ENCODE data around the gene INHBC. TPM values are rescaled to one million over a fixed set of nuclear protein-coding genes. Genes with fewer than 3 reads are reported as not detected.
A peak's percentile ranks its signal among the peaks of the same experiment; 100 is the strongest.
"Not testable (repeated sequence)": the region's sequence is repeated elsewhere in the genome, so short reads cannot be mapped to it uniquely, and the experiment has no call there.

Gene INHBC, protein sequence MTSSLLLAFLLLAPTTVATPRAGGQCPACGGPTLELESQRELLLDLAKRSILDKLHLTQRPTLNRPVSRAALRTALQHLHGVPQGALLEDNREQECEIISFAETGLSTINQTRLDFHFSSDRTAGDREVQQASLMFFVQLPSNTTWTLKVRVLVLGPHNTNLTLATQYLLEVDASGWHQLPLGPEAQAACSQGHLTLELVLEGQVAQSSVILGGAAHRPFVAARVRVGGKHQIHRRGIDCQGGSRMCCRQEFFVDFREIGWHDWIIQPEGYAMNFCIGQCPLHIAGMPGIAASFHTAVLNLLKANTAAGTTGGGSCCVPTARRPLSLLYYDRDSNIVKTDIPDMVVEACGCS
- not detected for total RNA-seq

DNA sequence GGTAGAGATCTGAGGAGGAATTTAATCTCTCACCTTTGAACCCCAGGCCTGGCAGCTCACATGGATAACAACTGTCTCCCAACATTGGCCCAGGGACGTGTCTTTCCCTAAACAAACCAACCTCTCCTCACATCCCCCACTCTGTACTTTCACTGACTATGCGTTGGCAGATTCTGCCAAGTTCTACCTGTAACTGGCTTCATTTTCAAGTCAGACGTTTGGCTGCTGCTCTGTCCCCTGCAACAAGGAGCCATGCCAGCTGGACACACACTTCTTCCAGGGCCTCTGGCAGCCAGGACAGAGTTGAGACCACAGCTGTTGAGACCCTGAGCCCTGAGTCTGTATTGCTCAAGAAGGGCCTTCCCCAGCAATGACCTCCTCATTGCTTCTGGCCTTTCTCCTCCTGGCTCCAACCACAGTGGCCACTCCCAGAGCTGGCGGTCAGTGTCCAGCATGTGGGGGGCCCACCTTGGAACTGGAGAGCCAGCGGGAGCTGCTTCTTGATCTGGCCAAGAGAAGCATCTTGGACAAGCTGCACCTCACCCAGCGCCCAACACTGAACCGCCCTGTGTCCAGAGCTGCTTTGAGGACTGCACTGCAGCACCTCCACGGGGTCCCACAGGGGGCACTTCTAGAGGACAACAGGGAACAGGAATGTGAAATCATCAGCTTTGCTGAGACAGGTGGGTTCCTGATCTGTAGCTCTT, at the start of gene INHBC:
Gene INHBC (plus strand): TSS at position 268 of the 707 bp plus-strand sequence. CDS start 103 bp downstream, at position 371.
- H3K36me3 Mint-ChIP-seq (ENCODE audit: insufficient read depth in 2 of 2) = no peaks in the 10 kb centered on the region
- H3K4me1 Mint-ChIP-seq (ENCODE audit: low read depth) = peaks cover 27% of the 10 kb centered on the region
- H3K9me3 Mint-ChIP-seq = no peaks in the 10 kb centered on the region
- peak within 1 kb of the TSS; percentile 52 to 70 for H3K4me3 Mint-ChIP-seq
- H3K27me3 Mint-ChIP-seq (ENCODE audit: low read depth) = no peaks in the 10 kb centered on the region
- DNase-seq = no peak
- peak within 1 kb of the TSS; percentile 61 for H3K27ac Mint-ChIP-seq
- no peak for ATAC-seq (replicated peaks in 1 of 2)

- H3K4me3 Mint-ChIP-seq = no peak overlapping the region
- peaks cover 22% of the 10 kb centered on the region for H3K4me1 Mint-ChIP-seq (ENCODE audit: low read depth)
- H3K9me3 Mint-ChIP-seq = no peaks in the 10 kb centered on the region
- H3K36me3 Mint-ChIP-seq (ENCODE audit: insufficient read depth in 2 of 2) = peaks cover 1 to 8% of the 10 kb centered on the region in 2 donors
- H3K27me3 Mint-ChIP-seq (ENCODE audit: low read depth) = no peaks in the 10 kb centered on the region
- DNase-seq = no peak
- H3K27ac Mint-ChIP-seq = no peak overlapping the region
- no peak for ATAC-seq (replicated peaks in 1 of 2)
These were observed 49.0 kb upstream of the INHBC start for GRCh38 chr12:57385586-57385985.

DNA sequence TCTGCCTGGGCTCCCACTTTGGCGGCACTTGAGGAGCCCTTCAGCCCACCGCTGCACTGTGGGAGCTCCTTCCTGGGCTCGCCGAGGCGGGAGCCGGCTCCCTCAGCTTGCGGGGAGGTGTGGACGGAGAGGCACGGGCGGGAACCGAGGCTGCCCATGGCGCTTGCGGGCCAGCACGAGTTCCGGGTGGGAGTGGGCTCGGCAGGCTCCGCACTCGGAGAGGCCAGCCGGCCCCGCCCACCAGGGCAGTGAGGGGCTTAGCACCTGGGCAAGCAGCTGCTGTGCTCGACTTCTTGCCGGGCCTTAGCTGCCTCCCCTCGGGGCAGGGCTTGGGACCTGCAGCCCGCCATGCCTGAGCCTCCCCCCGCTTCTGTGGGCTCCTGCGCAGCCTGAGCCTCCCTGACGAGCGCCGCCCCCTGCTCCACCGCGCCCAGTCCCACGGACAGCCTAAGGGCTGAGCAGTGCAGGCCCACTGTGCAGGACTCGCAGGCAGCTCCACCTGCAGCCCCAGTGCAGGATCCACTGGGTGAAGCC, 48.3 kb upstream of the INHBC start:
- Mint-ChIP-seq H3K36me3 (ENCODE audit: insufficient read depth in 2 of 2) (peaks cover 1 to 4% of the 10 kb centered on the region in 2 donors), H3K4me3 (no peak overlapping the region), H3K27me3 (ENCODE audit: low read depth) (no peaks in the 10 kb centered on the region), H3K27ac (no peak overlapping the region), H3K9me3 (no peaks in the 10 kb centered on the region), H3K4me1 (ENCODE audit: low read depth) (peaks cover 16% of the 10 kb centered on the region)
- DNase-seq = no peak
- ATAC-seq (replicated peaks in 1 of 2) = no peak

DNA sequence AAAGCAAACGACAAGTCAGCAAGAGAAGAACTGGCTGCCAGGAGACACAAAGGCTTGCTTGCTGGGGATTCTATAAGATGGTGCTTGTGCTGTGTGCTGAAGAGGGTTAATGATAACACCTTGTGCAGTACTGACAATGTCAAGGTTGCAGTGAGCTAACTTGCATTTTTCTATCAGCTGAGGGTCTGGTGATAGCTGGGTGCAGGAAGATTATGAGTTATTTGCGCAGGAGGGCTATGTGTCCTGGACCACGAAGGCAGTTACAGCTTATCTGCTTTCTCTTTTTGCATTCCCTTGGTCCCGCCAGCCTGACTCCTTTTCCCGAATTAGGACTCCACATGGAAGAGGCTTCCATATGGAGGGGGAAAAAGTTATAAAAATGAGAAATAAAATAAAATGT, 46.2 kb upstream of the INHBC start:
- Mint-ChIP-seq H3K4me1 (ENCODE audit: low read depth) (peaks cover 9% of the 10 kb centered on the region), H3K9me3 (no peaks in the 10 kb centered on the region), H3K4me3 (no peak overlapping the region), H3K27me3 (ENCODE audit: low read depth) (no peaks in the 10 kb centered on the region), H3K27ac (peak overlapping the region; percentile 34), H3K36me3 (ENCODE audit: insufficient read depth in 2 of 2) (peaks cover 1 to 5% of the 10 kb centered on the region in 2 donors)
- ATAC-seq (replicated peaks in 1 of 2) (no peak), DNase-seq (no peak)

DNA sequence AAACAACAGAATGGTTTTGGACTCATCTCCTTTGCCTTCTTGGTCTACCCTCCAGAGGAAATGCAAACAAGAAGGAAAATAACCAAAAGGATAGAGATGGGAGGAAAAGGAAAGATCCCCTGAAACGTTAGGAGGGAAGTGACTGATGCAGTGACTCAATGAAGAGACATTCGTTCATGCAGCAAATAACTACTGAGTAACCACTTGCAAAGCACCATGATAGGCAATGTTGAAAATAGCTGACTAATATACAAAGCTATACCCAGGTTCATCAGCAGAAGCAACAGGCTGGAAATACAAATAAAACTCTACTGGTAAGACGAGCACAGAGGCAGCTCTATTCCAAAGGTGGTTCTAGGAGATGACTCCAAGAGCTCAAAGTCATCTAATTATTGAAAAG, 45.6 kb upstream of the INHBC start:
- ATAC-seq (replicated peaks in 1 of 2) = peak in 1 of 2 donors; percentile 63
- Mint-ChIP-seq H3K9me3 (no peaks in the 10 kb centered on the region), H3K4me1 (ENCODE audit: low read depth) (peaks cover 9% of the 10 kb centered on the region), H3K4me3 (no peak overlapping the region), H3K36me3 (ENCODE audit: insufficient read depth in 2 of 2) (peaks cover 1 to 9% of the 10 kb centered on the region in 2 donors), H3K27ac (peak overlapping the region; percentile 36), H3K27me3 (ENCODE audit: low read depth) (no peaks in the 10 kb centered on the region)
- DNase-seq = no peak

DNA sequence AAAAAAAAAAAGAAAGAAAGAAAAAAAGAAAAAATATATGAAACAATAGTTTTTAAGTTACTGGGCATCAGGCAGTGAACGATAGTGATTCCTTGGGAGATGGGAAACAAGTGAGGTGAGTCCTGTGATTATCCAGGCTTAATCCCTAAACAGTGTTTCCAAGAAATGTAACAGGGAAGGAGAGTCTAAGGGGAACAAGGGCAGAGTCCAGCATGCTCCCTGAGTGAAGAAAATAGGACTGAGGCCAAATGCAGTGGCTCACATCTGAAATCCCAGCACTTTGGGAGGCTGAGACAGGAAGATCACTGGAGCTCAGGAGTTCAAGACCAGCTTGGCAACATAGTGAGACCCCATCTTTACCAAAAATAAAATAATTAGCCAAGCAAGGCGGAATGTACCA, 44.4 kb upstream of the INHBC start:
- DNase-seq (no peak), ATAC-seq (replicated peaks in 1 of 2) (no peak)
- Mint-ChIP-seq H3K4me3 (no peak overlapping the region), H3K9me3 (no peaks in the 10 kb centered on the region), H3K27me3 (ENCODE audit: low read depth) (no peaks in the 10 kb centered on the region), H3K27ac (no peak overlapping the region), H3K36me3 (ENCODE audit: insufficient read depth in 2 of 2) (peaks cover 1 to 9% of the 10 kb centered on the region in 2 donors), H3K4me1 (ENCODE audit: low read depth) (peaks cover 9% of the 10 kb centered on the region)

DNA sequence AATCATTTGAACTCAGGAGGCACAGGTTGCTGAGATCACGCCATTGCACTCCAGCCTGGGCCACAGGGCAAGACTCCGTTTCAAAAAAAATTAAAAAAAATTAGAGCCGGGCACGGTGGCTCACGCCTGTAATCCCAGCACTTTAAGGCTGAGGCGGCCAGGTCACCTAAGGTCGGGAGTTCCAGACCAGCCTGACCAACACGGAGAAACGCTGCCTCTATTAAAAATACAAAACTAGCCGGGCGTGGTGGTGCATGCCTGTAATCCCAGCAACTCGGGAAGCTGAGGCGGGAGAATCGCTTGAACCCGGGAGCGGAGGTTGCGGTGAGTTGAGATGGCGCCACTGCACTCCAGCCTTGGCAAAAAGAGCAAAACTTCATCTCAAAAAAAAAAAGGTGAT, 39.5 kb upstream of the INHBC start:
- DNase-seq (no peak), ATAC-seq (replicated peaks in 1 of 2) (no peak)
- no peaks in the 10 kb centered on the region for H3K4me1 Mint-ChIP-seq (ENCODE audit: low read depth)
- no peaks in the 10 kb centered on the region for H3K9me3 Mint-ChIP-seq
- no peaks in the 10 kb centered on the region for H3K27me3 Mint-ChIP-seq (ENCODE audit: low read depth)
- H3K4me3 Mint-ChIP-seq = no peak overlapping the region
- H3K36me3 Mint-ChIP-seq (ENCODE audit: insufficient read depth in 2 of 2) = peaks cover 1 to 10% of the 10 kb centered on the region in 2 donors
- H3K27ac Mint-ChIP-seq = no peak overlapping the region

DNA sequence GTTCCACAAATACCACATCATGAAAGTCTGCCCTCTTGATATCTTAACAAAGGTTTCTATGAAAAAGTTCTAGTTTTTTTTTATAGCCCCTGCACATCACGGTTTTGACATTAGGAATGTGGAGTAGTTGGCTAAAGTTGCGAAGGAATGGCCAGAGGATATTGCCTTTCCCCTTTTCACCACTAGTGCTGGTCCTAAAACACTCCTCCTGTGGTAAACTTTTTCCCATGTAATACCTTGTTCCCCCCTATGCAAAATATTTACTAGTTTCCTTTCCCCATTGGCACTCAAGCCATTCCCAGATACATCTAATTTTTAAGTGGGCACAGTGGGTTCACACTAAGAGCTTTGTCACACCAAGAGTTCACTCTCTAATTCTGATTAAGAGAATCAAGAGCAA, 37.1 kb upstream of the INHBC start:
- H3K4me1 Mint-ChIP-seq (ENCODE audit: low read depth) = no peaks in the 10 kb centered on the region
- H3K9me3 Mint-ChIP-seq = no peaks in the 10 kb centered on the region
- DNase-seq (no peak), ATAC-seq (replicated peaks in 1 of 2) (no peak)
- H3K27me3 Mint-ChIP-seq (ENCODE audit: low read depth) = no peaks in the 10 kb centered on the region
- H3K4me3 Mint-ChIP-seq = no peak overlapping the region
- H3K27ac Mint-ChIP-seq = peak overlapping the region; percentile 69
- peaks cover 0 to 6% of the 10 kb centered on the region in 2 donors for H3K36me3 Mint-ChIP-seq (ENCODE audit: insufficient read depth in 2 of 2)

DNA sequence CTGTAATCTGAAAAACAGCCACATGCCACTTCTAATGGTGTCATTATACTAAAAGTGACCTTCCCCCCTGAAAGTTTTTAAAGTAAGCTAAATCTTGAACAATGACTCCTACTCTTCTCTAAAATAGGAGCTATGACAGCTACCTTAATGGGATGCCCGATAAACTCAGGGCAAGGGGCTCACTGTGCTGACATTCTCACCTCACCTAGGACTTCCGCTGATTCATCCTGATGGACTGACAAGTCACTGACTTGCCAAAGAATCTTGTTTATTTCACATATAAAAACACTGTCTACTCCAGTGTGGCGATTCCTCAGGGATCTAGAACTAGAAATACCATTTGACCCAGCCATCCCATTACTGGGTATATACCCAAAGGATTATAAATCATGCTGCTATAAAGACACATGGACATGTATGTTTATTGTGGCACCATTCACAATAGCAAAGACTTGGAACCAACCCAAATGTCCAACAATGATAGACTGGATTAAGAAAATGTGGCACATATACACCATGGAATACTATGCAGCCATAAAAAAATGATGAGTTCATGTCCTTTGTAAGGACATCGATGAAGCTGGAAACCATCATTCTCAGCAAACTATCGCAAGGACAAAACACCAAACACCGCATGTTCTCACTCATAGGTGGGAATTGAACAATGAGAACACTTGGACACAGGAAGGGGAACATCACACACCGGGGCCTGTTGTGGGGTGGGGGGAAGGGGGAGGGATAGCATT, 34.7 kb upstream of the INHBC start:
- not testable (repeated sequence) for H3K9me3 Mint-ChIP-seq; H3K27me3 Mint-ChIP-seq (ENCODE audit: low read depth); H3K4me1 Mint-ChIP-seq (ENCODE audit: low read depth); ATAC-seq (replicated peaks in 1 of 2); DNase-seq; H3K27ac Mint-ChIP-seq; H3K36me3 Mint-ChIP-seq (ENCODE audit: insufficient read depth in 2 of 2); H3K4me3 Mint-ChIP-seq

DNA sequence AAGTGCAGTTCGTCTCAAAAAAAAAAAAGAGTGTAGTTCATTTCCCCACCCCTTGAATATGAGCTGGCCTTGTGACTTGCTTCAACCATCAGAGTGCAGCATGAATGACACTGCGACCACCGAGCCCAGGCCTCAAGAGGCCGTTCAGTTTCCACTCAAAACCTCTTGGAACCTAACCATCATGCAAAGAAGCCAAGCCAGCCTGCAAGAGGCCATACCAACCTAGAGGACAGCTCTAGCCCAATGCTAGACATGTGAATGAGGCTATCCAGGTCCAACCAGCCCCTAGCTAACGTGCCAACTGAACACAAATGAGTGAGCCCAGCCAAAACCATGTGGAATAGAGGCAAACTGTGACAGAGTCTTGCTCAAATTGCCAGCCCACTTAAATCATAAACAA, 33.4 kb upstream of the INHBC start:
- no peaks in the 10 kb centered on the region for H3K36me3 Mint-ChIP-seq (ENCODE audit: insufficient read depth in 2 of 2)
- no peak overlapping the region for H3K27ac Mint-ChIP-seq
- peaks cover 13% of the 10 kb centered on the region for H3K4me1 Mint-ChIP-seq (ENCODE audit: low read depth)
- H3K4me3 Mint-ChIP-seq = no peak overlapping the region
- DNase-seq = no peak
- ATAC-seq (replicated peaks in 1 of 2) = no peak
- H3K9me3 Mint-ChIP-seq = no peaks in the 10 kb centered on the region
- H3K27me3 Mint-ChIP-seq (ENCODE audit: low read depth) = no peaks in the 10 kb centered on the region

- not testable (repeated sequence) for H3K36me3 Mint-ChIP-seq (ENCODE audit: insufficient read depth in 2 of 2); H3K4me3 Mint-ChIP-seq; H3K9me3 Mint-ChIP-seq; H3K27me3 Mint-ChIP-seq (ENCODE audit: low read depth); DNase-seq; ATAC-seq (replicated peaks in 1 of 2); H3K27ac Mint-ChIP-seq
- peaks cover 13% of the 10 kb centered on the region for H3K4me1 Mint-ChIP-seq (ENCODE audit: low read depth)
These were observed 32.4 kb upstream of the INHBC start for GRCh38 chr12:57402156-57402555.

GRCh38 chr12:57404966-57405640, 29.5 kb upstream of the INHBC start:
- Mint-ChIP-seq H3K27ac (peak overlapping the region; percentile 80), H3K27me3 (ENCODE audit: low read depth) (no peaks in the 10 kb centered on the region), H3K36me3 (ENCODE audit: insufficient read depth in 2 of 2) (no peaks in the 10 kb centered on the region), H3K4me3 (peak overlapping the region in 1 of 2 donors; percentile 60), H3K4me1 (ENCODE audit: low read depth) (peaks cover 13% of the 10 kb centered on the region), H3K9me3 (no peaks in the 10 kb centered on the region)
- DNase-seq = peak; percentile 25 to 35
- ATAC-seq (replicated peaks in 1 of 2) = peak; percentile 96
